T-helper 17 cell (primary cell): ENCODE measurements around the gene ABCC4. TPM values are rescaled to one million over a fixed set of nuclear protein-coding genes. Genes with fewer than 3 reads are reported as not detected.

ENCODE experiments used
- ATAC-seq: fragments of 150-1000 bp; cut with Tn5 transposase; 2 replicates; pipeline ENCODE4 v1.10.0; 2021; ENCODE audit warnings: mild to moderate bottlenecking, moderate library complexity
- DNase-seq, 3 donors: peaks; one replicate each; pipeline versions ENCODE4 v3.0.0 to v3.0.0-alpha.2; 2020 to 2021
- H3K9me3 ChIP-seq: one replicate; pipeline ENCODE4 v1.7.0; 2013; ENCODE audit warnings: low read length, mild to moderate bottlenecking; ENCODE audit not compliant: control insufficient read depth, poor library complexity, severe bottlenecking
- H3K27ac Mint-ChIP-seq: one replicate; pipeline ENCODE4 v1.8.0; 2022; ENCODE audit warnings: mild to moderate bottlenecking, moderate library complexity, mixed read lengths
- H3K27me3 Mint-ChIP-seq: one replicate; pipeline ENCODE4 v1.8.0; 2022; ENCODE audit warnings: mixed read lengths
- H3K36me3 Mint-ChIP-seq: one replicate; pipeline ENCODE4 v1.8.0; 2022; ENCODE audit warnings: low read depth, mixed read lengths
- H3K4me1 Mint-ChIP-seq: one replicate; pipeline ENCODE4 v1.8.0; 2022; ENCODE audit warnings: mild to moderate bottlenecking, mixed read lengths
- H3K4me3 Mint-ChIP-seq: one replicate; pipeline ENCODE4 v1.8.0; 2022; ENCODE audit warnings: mild to moderate bottlenecking, moderate library complexity, mixed read lengths
- total RNA-seq, 4 donors: library from RNA in 2 of 4; stranded (reverse) in 2 of 4; gene quantifications; one replicate each; pipeline ENCODE4 v1.2.3 and lab custom pipeline; 2022 to 2026

ABCC4 gene
- total RNA-seq, 2 donors from 2014 or later = 6.3 to 14.2 TPM

- DNase-seq (no peak), ATAC-seq (no peak)
- Mint-ChIP-seq H3K27ac (no peak overlapping the region), H3K4me3 (no peak overlapping the region), H3K27me3 (peaks cover 56% of the 10 kb centered on the region), H3K4me1 (no peaks in the 10 kb centered on the region), H3K36me3 (no peaks in the 10 kb centered on the region)
- H3K9me3 ChIP-seq = no peaks in the 10 kb centered on the region
These were observed 309.0 kb downstream of the ABCC4 start for GRCh38 chr13:94992036-94992960.

GRCh38 chr13:94988654-94989053, 312.6 kb downstream of the ABCC4 start:
- no peaks in the 10 kb centered on the region for H3K4me1 Mint-ChIP-seq
- peak overlapping the region; percentile 25 for H3K4me3 Mint-ChIP-seq
- no peaks in the 10 kb centered on the region for H3K9me3 ChIP-seq
- no peaks in the 10 kb centered on the region for H3K36me3 Mint-ChIP-seq
- H3K27ac Mint-ChIP-seq = no peak overlapping the region
- H3K27me3 Mint-ChIP-seq = peaks cover 35% of the 10 kb centered on the region
- no peak for ATAC-seq
- DNase-seq = no peak

- H3K4me1 Mint-ChIP-seq = no peaks in the 10 kb centered on the region
- H3K4me3 Mint-ChIP-seq = no peak overlapping the region
- DNase-seq (no peak), ATAC-seq (no peak)
- peaks cover 34% of the 10 kb centered on the region for H3K27me3 Mint-ChIP-seq
- H3K36me3 Mint-ChIP-seq = no peaks in the 10 kb centered on the region
- no peak overlapping the region for H3K27ac Mint-ChIP-seq
- H3K9me3 ChIP-seq = no peaks in the 10 kb centered on the region
These were observed 313.4 kb downstream of the ABCC4 start for GRCh38 chr13:94987869-94988268.

GRCh38 chr13:94987081-94987480, 314.2 kb downstream of the ABCC4 start:
- Mint-ChIP-seq H3K4me3 (no peak overlapping the region), H3K4me1 (no peaks in the 10 kb centered on the region), H3K27ac (no peak overlapping the region), H3K27me3 (peaks cover 28% of the 10 kb centered on the region), H3K36me3 (no peaks in the 10 kb centered on the region)
- ATAC-seq (no peak), DNase-seq (no peak)
- H3K9me3 ChIP-seq = no peaks in the 10 kb centered on the region

- H3K4me1 Mint-ChIP-seq = no peaks in the 10 kb centered on the region
- H3K27me3 Mint-ChIP-seq = peaks cover 21% of the 10 kb centered on the region
- no peak overlapping the region for H3K4me3 Mint-ChIP-seq
- H3K27ac Mint-ChIP-seq = no peak overlapping the region
- no peaks in the 10 kb centered on the region for H3K9me3 ChIP-seq
- ATAC-seq (no peak), DNase-seq (no peak)
- H3K36me3 Mint-ChIP-seq = no peaks in the 10 kb centered on the region
These were observed 316.3 kb downstream of the ABCC4 start for GRCh38 chr13:94984958-94985357.

GRCh38 chr13:94978516-94978915, 322.7 kb downstream of the ABCC4 start:
- H3K9me3 ChIP-seq = no peaks in the 10 kb centered on the region
- Mint-ChIP-seq H3K27ac (no peak overlapping the region), H3K36me3 (no peaks in the 10 kb centered on the region), H3K27me3 (peaks cover 11% of the 10 kb centered on the region), H3K4me3 (no peak overlapping the region), H3K4me1 (no peaks in the 10 kb centered on the region)
- DNase-seq (no peak), ATAC-seq (no peak)

- DNase-seq = no peak
- Mint-ChIP-seq H3K4me1 (no peaks in the 10 kb centered on the region), H3K27me3 (peaks cover 23% of the 10 kb centered on the region), H3K27ac (no peak overlapping the region), H3K36me3 (no peaks in the 10 kb centered on the region), H3K4me3 (no peak overlapping the region)
- no peak for ATAC-seq
- no peaks in the 10 kb centered on the region for H3K9me3 ChIP-seq
These were observed 327.0 kb downstream of the ABCC4 start for GRCh38 chr13:94974015-94974951.

- Mint-ChIP-seq H3K4me3 (no peak overlapping the region), H3K27me3 (peaks cover 33% of the 10 kb centered on the region), H3K36me3 (no peaks in the 10 kb centered on the region), H3K4me1 (no peaks in the 10 kb centered on the region), H3K27ac (no peak overlapping the region)
- H3K9me3 ChIP-seq = no peaks in the 10 kb centered on the region
- DNase-seq (no peak), ATAC-seq (no peak)
These were observed 329.0 kb downstream of the ABCC4 start for GRCh38 chr13:94972262-94972661.
